HepG2 (cell line): ENCODE data around the gene ARL4D. TPM values are rescaled to one million over a fixed set of nuclear protein-coding genes. Genes with fewer than 3 reads are reported as not detected.
A peak's percentile ranks its signal among the peaks of the same experiment; 100 is the strongest.

ENCODE experiments used
- CCAR2 ChIP-seq: fragments of 200-400 bp; formaldehyde crosslinking; optimal IDR thresholded peaks from 2 replicates; pipeline ENCODE3; 2018; ENCODE audit warnings: low read depth, mild to moderate bottlenecking, low read length, moderate library complexity
- HNF4G ChIP-seq, 2 experiments: sonication (generic) in 1 of 2; formaldehyde crosslinking in 1 of 2; IDR thresholded peaks; 2 replicates each; pipeline versions ENCODE4 v1.4.0 to v1.6.1; 2011 to 2020; ENCODE audit warnings: borderline replicate concordance in 2 of 2, low read depth in 2 of 2, mild to moderate bottlenecking in 2 of 2, low read length in 1 of 2, missing genetic modification reagents in 1 of 2, moderate library complexity in 1 of 2
- HNRNPK ChIP-seq: fragments of 200-400 bp; formaldehyde crosslinking; IDR thresholded peaks from 2 replicates; pipeline ENCODE4 v1.6.1; 2018; ENCODE audit warnings: low read length, low read depth, moderate library complexity, mild to moderate bottlenecking; ENCODE audit not compliant: poor library complexity, severe bottlenecking
- POLR2AphosphoS5 ChIP-seq: IDR thresholded peaks from 2 replicates; pipeline ENCODE4 v1.6.1; 2012; ENCODE audit warnings: low read depth, low read length
- SRSF9 ChIP-seq: fragments of 200-400 bp; formaldehyde crosslinking; IDR thresholded peaks from 2 replicates; pipeline ENCODE4 v1.6.1; 2018; ENCODE audit warnings: borderline replicate concordance, mild to moderate bottlenecking, low read depth, low read length; ENCODE audit not compliant: insufficient read depth, poor library complexity, severe bottlenecking
- ZKSCAN5 ChIP-seq: sonication (generic); formaldehyde crosslinking; IDR thresholded peaks from 2 replicates; pipeline ENCODE4 v1.5.1; 2020; ENCODE audit warnings: mild to moderate bottlenecking, missing genetic modification reagents
- ZNF34 ChIP-seq: sonication (generic); formaldehyde crosslinking; IDR thresholded peaks from 2 replicates; pipeline ENCODE4 v1.4.0; 2020; ENCODE audit warnings: mild to moderate bottlenecking, missing genetic modification reagents, borderline replicate concordance
- ZNF382 ChIP-seq: sonication (generic); formaldehyde crosslinking; IDR thresholded peaks from 2 replicates; pipeline ENCODE4 v1.5.0; 2020; ENCODE audit warnings: missing genetic modification reagents, mild to moderate bottlenecking, borderline replicate concordance
- ZSCAN21 ChIP-seq: sonication (generic); formaldehyde crosslinking; IDR thresholded peaks from 2 replicates; pipeline ENCODE4 v1.8.0; 2022; ENCODE audit warnings: mild to moderate bottlenecking, missing genetic modification reagents, moderate library complexity, borderline replicate concordance
- polyA plus RNA-seq, 8 experiments: library from polyadenylated mRNA; depleted of rRNA in 3 of 8; stranded (reverse) in 7 of 8; unstranded in 1 of 8; fragments of >200 nt; fragmentation: Illumina TruSeq in 4 of 8; extraction: Trizol in 4 of 8; gene quantifications; 2 replicates each; pipeline versions ENCODE4 v1.2.1 to v1.2.3, GENCODE V29; 2011 to 2016; ENCODE audit warnings: low read depth in 4 of 8, missing spikeins in 1 of 8, mixed read lengths in 1 of 8; ENCODE audit not compliant: insufficient read depth in 1 of 8
- total RNA-seq, 5 experiments: library from RNA; depleted of rRNA; stranded (reverse); fragments of >200 nt; fragmentation: Illumina TruSeq; extraction: Trizol; gene quantifications; 2 replicates each; pipeline ENCODE4 v1.2.3, GENCODE V29; 2016; ENCODE audit warnings: low read depth in 1 of 5
- TF ChIP-seq, protein P1 (sequence below): sonication (generic); formaldehyde crosslinking; IDR thresholded peaks from 2 replicates; pipeline ENCODE4; 2020; ENCODE audit warnings: missing genetic modification reagents, mild to moderate bottlenecking, borderline replicate concordance
- TF ChIP-seq, protein P2 (sequence below): sonication (generic); formaldehyde crosslinking; IDR thresholded peaks from 2 replicates; pipeline ENCODE4 v1.5.1; 2020; ENCODE audit warnings: mild to moderate bottlenecking, missing genetic modification reagents, borderline replicate concordance
- TF ChIP-seq, protein P3 (sequence below): sonication (generic); formaldehyde crosslinking; IDR thresholded peaks from 2 replicates; pipeline ENCODE4 v1.4.0; 2020; ENCODE audit warnings: missing genetic modification reagents
- TF ChIP-seq, protein P4 (sequence below): sonication (generic); formaldehyde crosslinking; IDR thresholded peaks from 2 replicates; pipeline ENCODE4 v1.9.0; 2021; ENCODE audit warnings: missing genetic modification reagents, borderline replicate concordance

The ARL4D gene
- total and polyA plus RNA-seq, 2 of the 13 experiments (the other 11 are each of a cell fraction or from before 2014, with no cell fraction given): 9.0 to 25.9 TPM

GRCh38 chr17:43360739-43361505, 37.9 kb upstream of the ARL4D start (continued):
- TF ChIP-seq, protein P1, sequence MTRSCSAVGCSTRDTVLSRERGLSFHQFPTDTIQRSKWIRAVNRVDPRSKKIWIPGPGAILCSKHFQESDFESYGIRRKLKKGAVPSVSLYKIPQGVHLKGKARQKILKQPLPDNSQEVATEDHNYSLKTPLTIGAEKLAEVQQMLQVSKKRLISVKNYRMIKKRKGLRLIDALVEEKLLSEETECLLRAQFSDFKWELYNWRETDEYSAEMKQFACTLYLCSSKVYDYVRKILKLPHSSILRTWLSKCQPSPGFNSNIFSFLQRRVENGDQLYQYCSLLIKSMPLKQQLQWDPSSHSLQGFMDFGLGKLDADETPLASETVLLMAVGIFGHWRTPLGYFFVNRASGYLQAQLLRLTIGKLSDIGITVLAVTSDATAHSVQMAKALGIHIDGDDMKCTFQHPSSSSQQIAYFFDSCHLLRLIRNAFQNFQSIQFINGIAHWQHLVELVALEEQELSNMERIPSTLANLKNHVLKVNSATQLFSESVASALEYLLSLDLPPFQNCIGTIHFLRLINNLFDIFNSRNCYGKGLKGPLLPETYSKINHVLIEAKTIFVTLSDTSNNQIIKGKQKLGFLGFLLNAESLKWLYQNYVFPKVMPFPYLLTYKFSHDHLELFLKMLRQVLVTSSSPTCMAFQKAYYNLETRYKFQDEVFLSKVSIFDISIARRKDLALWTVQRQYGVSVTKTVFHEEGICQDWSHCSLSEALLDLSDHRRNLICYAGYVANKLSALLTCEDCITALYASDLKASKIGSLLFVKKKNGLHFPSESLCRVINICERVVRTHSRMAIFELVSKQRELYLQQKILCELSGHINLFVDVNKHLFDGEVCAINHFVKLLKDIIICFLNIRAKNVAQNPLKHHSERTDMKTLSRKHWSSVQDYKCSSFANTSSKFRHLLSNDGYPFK (CRISPR knock-in tag): peak; percentile 85
- TF ChIP-seq ZNF34 (CRISPR knock-in tag) (peak; percentile 76; the same call in 1 of the 2 replicates), ZNF382 (CRISPR knock-in tag) (no peak), CCAR2 (no peak), ZKSCAN5 (CRISPR knock-in tag) (no peak), SRSF9 (no peak), HNF4G (IDR thresholded peaks at IDR 0.05; ENCODE audit: borderline replicate concordance, low read depth, low read length) (no peak; the same call in 1 of the 2 replicates), HNF4G (CRISPR knock-in tag; IDR thresholded peaks at IDR 0.05; ENCODE audit: borderline replicate concordance, low read depth) (0 out of 2 replicates have a peak, but pooled peaks have one; percentile 56), ZSCAN21 (peak; percentile 97), POLR2AphosphoS5 (peak; percentile 100), HNRNPK (no peak)
- TF ChIP-seq, protein P2, sequence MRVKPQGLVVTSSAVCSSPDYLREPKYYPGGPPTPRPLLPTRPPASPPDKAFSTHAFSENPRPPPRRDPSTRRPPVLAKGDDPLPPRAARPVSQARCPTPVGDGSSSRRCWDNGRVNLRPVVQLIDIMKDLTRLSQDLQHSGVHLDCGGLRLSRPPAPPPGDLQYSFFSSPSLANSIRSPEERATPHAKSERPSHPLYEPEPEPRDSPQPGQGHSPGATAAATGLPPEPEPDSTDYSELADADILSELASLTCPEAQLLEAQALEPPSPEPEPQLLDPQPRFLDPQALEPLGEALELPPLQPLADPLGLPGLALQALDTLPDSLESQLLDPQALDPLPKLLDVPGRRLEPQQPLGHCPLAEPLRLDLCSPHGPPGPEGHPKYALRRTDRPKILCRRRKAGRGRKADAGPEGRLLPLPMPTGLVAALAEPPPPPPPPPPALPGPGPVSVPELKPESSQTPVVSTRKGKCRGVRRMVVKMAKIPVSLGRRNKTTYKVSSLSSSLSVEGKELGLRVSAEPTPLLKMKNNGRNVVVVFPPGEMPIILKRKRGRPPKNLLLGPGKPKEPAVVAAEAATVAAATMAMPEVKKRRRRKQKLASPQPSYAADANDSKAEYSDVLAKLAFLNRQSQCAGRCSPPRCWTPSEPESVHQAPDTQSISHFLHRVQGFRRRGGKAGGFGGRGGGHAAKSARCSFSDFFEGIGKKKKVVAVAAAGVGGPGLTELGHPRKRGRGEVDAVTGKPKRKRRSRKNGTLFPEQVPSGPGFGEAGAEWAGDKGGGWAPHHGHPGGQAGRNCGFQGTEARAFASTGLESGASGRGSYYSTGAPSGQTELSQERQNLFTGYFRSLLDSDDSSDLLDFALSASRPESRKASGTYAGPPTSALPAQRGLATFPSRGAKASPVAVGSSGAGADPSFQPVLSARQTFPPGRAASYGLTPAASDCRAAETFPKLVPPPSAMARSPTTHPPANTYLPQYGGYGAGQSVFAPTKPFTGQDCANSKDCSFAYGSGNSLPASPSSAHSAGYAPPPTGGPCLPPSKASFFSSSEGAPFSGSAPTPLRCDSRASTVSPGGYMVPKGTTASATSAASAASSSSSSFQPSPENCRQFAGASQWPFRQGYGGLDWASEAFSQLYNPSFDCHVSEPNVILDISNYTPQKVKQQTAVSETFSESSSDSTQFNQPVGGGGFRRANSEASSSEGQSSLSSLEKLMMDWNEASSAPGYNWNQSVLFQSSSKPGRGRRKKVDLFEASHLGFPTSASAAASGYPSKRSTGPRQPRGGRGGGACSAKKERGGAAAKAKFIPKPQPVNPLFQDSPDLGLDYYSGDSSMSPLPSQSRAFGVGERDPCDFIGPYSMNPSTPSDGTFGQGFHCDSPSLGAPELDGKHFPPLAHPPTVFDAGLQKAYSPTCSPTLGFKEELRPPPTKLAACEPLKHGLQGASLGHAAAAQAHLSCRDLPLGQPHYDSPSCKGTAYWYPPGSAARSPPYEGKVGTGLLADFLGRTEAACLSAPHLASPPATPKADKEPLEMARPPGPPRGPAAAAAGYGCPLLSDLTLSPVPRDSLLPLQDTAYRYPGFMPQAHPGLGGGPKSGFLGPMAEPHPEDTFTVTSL: peak; percentile 40; the same call in 1 of the 2 replicates
- TF ChIP-seq, protein P3, sequence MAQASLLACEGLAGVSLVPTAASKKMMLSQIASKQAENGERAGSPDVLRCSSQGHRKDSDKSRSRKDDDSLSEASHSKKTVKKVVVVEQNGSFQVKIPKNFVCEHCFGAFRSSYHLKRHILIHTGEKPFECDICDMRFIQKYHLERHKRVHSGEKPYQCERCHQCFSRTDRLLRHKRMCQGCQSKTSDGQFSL: peak; percentile 58; the same call in 1 of the 2 replicates
- TF ChIP-seq, protein P4, sequence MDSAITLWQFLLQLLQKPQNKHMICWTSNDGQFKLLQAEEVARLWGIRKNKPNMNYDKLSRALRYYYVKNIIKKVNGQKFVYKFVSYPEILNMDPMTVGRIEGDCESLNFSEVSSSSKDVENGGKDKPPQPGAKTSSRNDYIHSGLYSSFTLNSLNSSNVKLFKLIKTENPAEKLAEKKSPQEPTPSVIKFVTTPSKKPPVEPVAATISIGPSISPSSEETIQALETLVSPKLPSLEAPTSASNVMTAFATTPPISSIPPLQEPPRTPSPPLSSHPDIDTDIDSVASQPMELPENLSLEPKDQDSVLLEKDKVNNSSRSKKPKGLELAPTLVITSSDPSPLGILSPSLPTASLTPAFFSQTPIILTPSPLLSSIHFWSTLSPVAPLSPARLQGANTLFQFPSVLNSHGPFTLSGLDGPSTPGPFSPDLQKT (CRISPR knock-in tag): peak; percentile 63; the same call in 1 of the 2 replicates
